Measurements from ENCODE around the gene TM2D3. TPM values are rescaled to one million over a fixed set of nuclear protein-coding genes. Genes with fewer than 3 reads are reported as not detected.

Gene TM2D3
- total and polyA plus RNA-seq, 2 donors from 2014 or later = 47.9 to 48.7 TPM

GRCh38 chr15:101692801-101693598 lies 40.8 kb upstream of the TM2D3 start:
- Histone ChIP-seq H3K9me3 (ENCODE audit: control insufficient read depth in 2 of 3, insufficient read depth in 1 of 3, low read length in 3 of 3) (no peaks in the 10 kb centered on the region), H3K27me3 (ENCODE audit: control insufficient read depth, insufficient read depth, low read length) (no peaks in the 10 kb centered on the region), H3K36me3 (ENCODE audit: control insufficient read depth in 2 of 3, insufficient read depth in 3 of 3, low read length in 3 of 3) (peaks cover 0 to 16% (median 0%) of the 10 kb centered on the region in 3 donors), H3K27ac (ENCODE audit: low read depth in 2 of 2, low read length in 2 of 2) (no peak overlapping the region), H3K9ac (ENCODE audit: low read length in 3 of 3) (no peak overlapping the region), H3K4me1 (ENCODE audit: control insufficient read depth in 2 of 3, insufficient read depth in 2 of 3, low read depth in 1 of 3, low read length in 3 of 3) (no peaks in the 10 kb centered on the region), H3K4me3 (ENCODE audit: low read length in 3 of 3) (no peak overlapping the region)
- DNase-seq (no peak), FAIRE-seq (no peak)
- intact Hi-C loops (cut with DNase I) = no loop called here
- TF ChIP-seq CTCF (IDR thresholded peaks at IDR 0.05; ENCODE audit: borderline replicate concordance, extremely low read depth, insufficient read depth) = no peak

- H3K36me3 ChIP-seq (ENCODE audit: control insufficient read depth in 2 of 3, insufficient read depth in 3 of 3, low read length in 3 of 3) = peaks cover 0 to 9% (median 0%) of the 10 kb centered on the region in 3 donors
- intact Hi-C loops (cut with DNase I) = no loop called here
These were observed 37.7 kb upstream of the TM2D3 start for GRCh38 chr15:101689901-101690300.

DNA sequence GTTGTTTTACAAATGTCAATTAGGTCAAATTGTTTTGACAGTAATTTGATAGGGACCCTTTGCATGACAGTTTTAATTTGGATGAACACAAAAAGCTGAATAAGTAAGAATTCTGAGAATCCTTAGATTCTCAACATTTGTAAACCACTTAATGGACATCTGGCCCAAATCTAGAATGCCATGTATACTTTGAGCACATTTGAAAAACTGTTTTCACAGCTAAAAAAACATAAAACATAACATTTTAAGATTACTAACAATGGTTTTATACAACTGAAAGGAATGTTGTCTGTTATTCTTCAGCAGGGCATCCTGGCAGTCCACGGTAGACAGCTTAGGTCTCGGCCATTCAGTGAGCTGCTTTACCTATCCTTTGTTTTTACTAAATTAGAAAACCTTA lies 34.5 kb upstream of the TM2D3 start:
- Histone ChIP-seq H3K9ac (ENCODE audit: low read length in 3 of 3) (no peak overlapping the region), H3K4me1 (ENCODE audit: control insufficient read depth in 2 of 3, insufficient read depth in 2 of 3, low read depth in 1 of 3, low read length in 3 of 3) (no peaks in the 10 kb centered on the region), H3K27ac (ENCODE audit: low read depth in 2 of 2, low read length in 2 of 2) (no peak overlapping the region), H3K4me3 (ENCODE audit: low read length in 3 of 3) (no peak overlapping the region), H3K27me3 (ENCODE audit: control insufficient read depth, insufficient read depth, low read length) (no peaks in the 10 kb centered on the region), H3K9me3 (ENCODE audit: control insufficient read depth in 2 of 3, insufficient read depth in 1 of 3, low read length in 3 of 3) (no peaks in the 10 kb centered on the region), H3K36me3 (ENCODE audit: control insufficient read depth in 2 of 3, insufficient read depth in 3 of 3, low read length in 3 of 3) (peaks cover 0 to 24% (median 8%) of the 10 kb centered on the region in 3 donors)
- TF ChIP-seq CTCF (IDR thresholded peaks at IDR 0.05; ENCODE audit: borderline replicate concordance, extremely low read depth, insufficient read depth) = no peak
- FAIRE-seq = no peak
- intact Hi-C loops (cut with DNase I) = no loop called here
- DNase-seq = no peak

More at GRCh38 chr15:101689901-101690300, 37.7 kb upstream of the TM2D3 start:
- Histone ChIP-seq H3K27me3 (ENCODE audit: control insufficient read depth, insufficient read depth, low read length) (no peaks in the 10 kb centered on the region), H3K27ac (ENCODE audit: low read depth in 2 of 2, low read length in 2 of 2) (no peak overlapping the region), H3K9ac (ENCODE audit: low read length in 3 of 3) (no peak overlapping the region), H3K4me1 (ENCODE audit: control insufficient read depth in 2 of 3, insufficient read depth in 2 of 3, low read depth in 1 of 3, low read length in 3 of 3) (no peaks in the 10 kb centered on the region), H3K9me3 (ENCODE audit: control insufficient read depth in 2 of 3, insufficient read depth in 1 of 3, low read length in 3 of 3) (no peaks in the 10 kb centered on the region), H3K4me3 (ENCODE audit: low read length in 3 of 3) (no peak overlapping the region)
- DNase-seq (no peak), FAIRE-seq (no peak)
- TF ChIP-seq CTCF (IDR thresholded peaks at IDR 0.05; ENCODE audit: borderline replicate concordance, extremely low read depth, insufficient read depth) = no peak
